Endothelial cell of umbilical vein (primary cell): ENCODE results near the gene CLCA4. TPM values are rescaled to one million over a fixed set of nuclear protein-coding genes. Genes with fewer than 3 reads are reported as not detected.

ENCODE experiments used
- BruUV-seq: library from RNA; stranded (reverse); fragments of 400-500 nt; replicated peaks from 2 replicates; lab custom pipeline; 2021; lab: Mats Ljungman, UMichigan
- CTCF ChIA-PET: fragments of 300-600, 350-600 bp; sonication (Branson Sonifier 250); formaldehyde crosslinking; loops from one replicate; lab custom pipeline; 2021; ENCODE audit warnings: antibody characterized with exemption, inconsistent platforms; lab: Charles Lee
- POLR2A ChIA-PET: fragments of 300-600, 350-600 bp; sonication (Branson Sonifier 250); formaldehyde crosslinking; loops from one replicate; lab custom pipeline; 2021; ENCODE audit warnings: antibody characterized with exemption, inconsistent platforms; lab: Charles Lee
- DNase-seq: peaks from one replicate; pipeline ENCODE4 v3.0.0-alpha.2; 2011; ENCODE audit warnings: low read depth, low spot score
- FAIRE-seq: peaks from 2 replicates; lab custom pipeline; 2011; peaks lifted over from hg19 to GRCh38; lab: Jason Lieb, UNC
- H2AFZ ChIP-seq: 2 replicates; pipeline ENCODE4 v1.6.0; 2012; ENCODE audit warnings: low read depth, low read length, control low read depth, inconsistent platforms
- H3K27ac ChIP-seq: 2 replicates; pipeline ENCODE4 v1.5.1; 2011; ENCODE audit warnings: low read depth, mild to moderate bottlenecking, control low read depth, low read length, moderate library complexity; ENCODE audit not compliant: insufficient read depth
- H3K27me3 ChIP-seq, 2 experiments: 2 replicates each; pipeline versions ENCODE4 v1.6.0 to v1.6.1; 2011; ENCODE audit warnings: low read length in 2 of 2, mixed read lengths in 1 of 2; ENCODE audit not compliant: control insufficient read depth in 2 of 2, insufficient read depth in 2 of 2
- H3K36me3 ChIP-seq, 2 experiments: 2 replicates in 1 of 2; 3 replicates in 1 of 2; pipeline ENCODE4 v1.5.1; 2011; ENCODE audit warnings: low read length in 2 of 2, mild to moderate bottlenecking in 1 of 2, moderate library complexity in 1 of 2; ENCODE audit not compliant: control insufficient read depth in 2 of 2, insufficient read depth in 2 of 2; ENCODE audit errors: extremely low read depth in 1 of 2
- H3K4me1 ChIP-seq: 3 replicates; pipeline ENCODE4 v1.5.1; 2011; ENCODE audit warnings: mild to moderate bottlenecking, low read length; ENCODE audit not compliant: control insufficient read depth, insufficient read depth; ENCODE audit errors: extremely low read depth
- H3K4me2 ChIP-seq: 2 replicates; pipeline ENCODE4 v1.6.1; 2011; ENCODE audit warnings: low read length, control low read depth, mixed read lengths; ENCODE audit not compliant: insufficient read depth
- H3K4me3 ChIP-seq, 3 experiments: fragments of 200-600 bp in 1 of 3; sonication (generic), shearing (Covaris generic) in 1 of 3; replicated peaks in 1 of 3; 2 replicates each; pipeline ENCODE4 v1.5.1; 2011 to 2016; ENCODE audit warnings: control low read depth in 3 of 3, low read length in 3 of 3, mild to moderate bottlenecking in 2 of 3, inconsistent platforms in 1 of 3, low read depth in 1 of 3, moderate library complexity in 1 of 3; ENCODE audit not compliant: insufficient read depth in 1 of 3
- H3K79me2 ChIP-seq: 2 replicates; pipeline ENCODE4 v1.6.0; 2012; ENCODE audit warnings: low read length, inconsistent platforms; ENCODE audit not compliant: control insufficient read depth, insufficient read depth
- H3K9ac ChIP-seq: replicated peaks from 2 replicates; pipeline ENCODE3; 2011; ENCODE audit warnings: low read length, control low read depth; ENCODE audit not compliant: insufficient read depth; ENCODE audit errors: extremely low read depth
- H3K9me1 ChIP-seq: replicated peaks from 3 replicates; pipeline ENCODE4 v1.6.0; 2011; ENCODE audit warnings: mild to moderate bottlenecking, low read length; ENCODE audit not compliant: control insufficient read depth, insufficient read depth; ENCODE audit errors: extremely low read depth
- H3K9me3 ChIP-seq: replicated peaks from 2 replicates; pipeline ENCODE4 v1.5.1; 2012; ENCODE audit warnings: low read length, inconsistent platforms; ENCODE audit not compliant: control insufficient read depth, insufficient read depth
- H4K20me1 ChIP-seq: replicated peaks from 2 replicates; pipeline ENCODE3; 2011; ENCODE audit warnings: mild to moderate bottlenecking, low read length; ENCODE audit not compliant: control insufficient read depth, insufficient read depth; ENCODE audit errors: extremely low read depth
- EZH2 ChIP-seq: IDR thresholded peaks from 2 replicates; pipeline ENCODE4 v1.6.1; 2012; ENCODE audit warnings: borderline replicate concordance, low read depth, mild to moderate bottlenecking, moderate library complexity, low read length, inconsistent platforms; ENCODE audit not compliant: severe bottlenecking
- FOS ChIP-seq: IDR thresholded peaks from 2 replicates; pipeline ENCODE4 v1.6.1; 2011; ENCODE audit warnings: mild to moderate bottlenecking, low read length, moderate library complexity, borderline replicate concordance; ENCODE audit not compliant: insufficient read depth
- GATA2 ChIP-seq: IDR thresholded peaks from 2 replicates; pipeline ENCODE4 v1.7.0; 2011; ENCODE audit warnings: low read depth, mild to moderate bottlenecking, moderate library complexity, mixed read lengths, low read length; ENCODE audit not compliant: insufficient read length, insufficient read depth
- JUN ChIP-seq: IDR thresholded peaks from 2 replicates; pipeline ENCODE4 v1.6.1; 2011; ENCODE audit warnings: borderline replicate concordance, low read depth; ENCODE audit not compliant: insufficient read length, insufficient read depth
- MAX ChIP-seq: IDR thresholded peaks from 2 replicates; pipeline ENCODE4 v1.6.1; 2011; ENCODE audit not compliant: insufficient read depth, insufficient read length
- MYC ChIP-seq: IDR thresholded peaks from one replicate; pipeline ENCODE4 v1.6.1; 2011; ENCODE audit warnings: mild to moderate bottlenecking, low read depth, low read length
- POLR2A ChIP-seq: IDR thresholded peaks from 2 replicates; pipeline ENCODE4 v1.6.1; 2012; ENCODE audit warnings: low read depth, mild to moderate bottlenecking, control low read depth, low read length
- POLR2AphosphoS5 ChIP-seq: IDR thresholded peaks from 2 replicates; pipeline ENCODE4 v1.6.1; 2012; ENCODE audit warnings: low read depth, mild to moderate bottlenecking, control low read depth, low read length, moderate library complexity; ENCODE audit not compliant: insufficient read depth
- dilution Hi-C: fragments of 300-500 bp; cut with MboI; formaldehyde crosslinking; loops from one replicate; pipeline ENCODE4 v1.15.0; 2019; ENCODE audit warnings: low sequenced_read_pairs; ENCODE audit not compliant: extremely low pct_ligation_motif_present
- intact Hi-C: fragments of 100-400 bp; cut with micrococcal nuclease; formaldehyde crosslinking; loops from one replicate; pipeline ENCODE4 v1.10.0; 2022
- polyA plus RNA-seq, 4 experiments: library from polyadenylated mRNA; depleted of rRNA in 3 of 4; stranded (reverse) in 3 of 4; unstranded in 1 of 4; fragments of >200 nt; gene quantifications; 2 replicates each; pipeline versions ENCODE4 v1.2.1 to v1.2.3, GENCODE V29; 2011 to 2012; ENCODE audit warnings: missing spikeins in 1 of 4
- total RNA-seq: library from RNA; stranded (reverse); gene quantifications from 2 replicates; pipeline ENCODE4 v1.2.3, GENCODE V29; 2021
- TF ChIP-seq, protein P1 (sequence below), 2 donors: IDR thresholded peaks; 1 replicate in 1 of 2; 2 replicates in 1 of 2; pipeline ENCODE4 v1.5.1; 2011; ENCODE audit warnings: low read length in 2 of 2, mild to moderate bottlenecking in 2 of 2, moderate library complexity in 2 of 2, control low read depth in 1 of 2, inconsistent platforms in 1 of 2, low read depth in 1 of 2; ENCODE audit not compliant: insufficient read depth in 1 of 2; ENCODE audit errors: extremely low read depth in 1 of 2

The CLCA4 gene
- total and polyA plus RNA-seq, 2 donors (not counting 3 experiments of a cell fraction or from before 2014, with no cell fraction given), result not detected

- TF ChIP-seq MYC (no peak), MAX (no peak), POLR2A (no peak), EZH2 (no peak), POLR2AphosphoS5 (no peak), FOS (no peak), JUN (no peak), GATA2 (no peak)
- TF ChIP-seq, protein P1, sequence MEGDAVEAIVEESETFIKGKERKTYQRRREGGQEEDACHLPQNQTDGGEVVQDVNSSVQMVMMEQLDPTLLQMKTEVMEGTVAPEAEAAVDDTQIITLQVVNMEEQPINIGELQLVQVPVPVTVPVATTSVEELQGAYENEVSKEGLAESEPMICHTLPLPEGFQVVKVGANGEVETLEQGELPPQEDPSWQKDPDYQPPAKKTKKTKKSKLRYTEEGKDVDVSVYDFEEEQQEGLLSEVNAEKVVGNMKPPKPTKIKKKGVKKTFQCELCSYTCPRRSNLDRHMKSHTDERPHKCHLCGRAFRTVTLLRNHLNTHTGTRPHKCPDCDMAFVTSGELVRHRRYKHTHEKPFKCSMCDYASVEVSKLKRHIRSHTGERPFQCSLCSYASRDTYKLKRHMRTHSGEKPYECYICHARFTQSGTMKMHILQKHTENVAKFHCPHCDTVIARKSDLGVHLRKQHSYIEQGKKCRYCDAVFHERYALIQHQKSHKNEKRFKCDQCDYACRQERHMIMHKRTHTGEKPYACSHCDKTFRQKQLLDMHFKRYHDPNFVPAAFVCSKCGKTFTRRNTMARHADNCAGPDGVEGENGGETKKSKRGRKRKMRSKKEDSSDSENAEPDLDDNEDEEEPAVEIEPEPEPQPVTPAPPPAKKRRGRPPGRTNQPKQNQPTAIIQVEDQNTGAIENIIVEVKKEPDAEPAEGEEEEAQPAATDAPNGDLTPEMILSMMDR (IDR thresholded peaks at IDR 0.05; ENCODE audit: extremely low read depth in 1 of 2, insufficient read depth in 1 of 2, low read depth in 1 of 2, low read length in 2 of 2), result no peak
- no peak overlapping the region for H3K4me2 ChIP-seq
- no peaks in the 10 kb centered on the region for H3K9me1 ChIP-seq
- ChIA-PET POLR2A (no interaction called here), CTCF (interaction anchor here (1.2 kb wide), 1 partner anchor 204 kb away, joined by 3 read pairs; no protein-coding TSS in a partner anchor)
- FAIRE-seq, result no peak
- no peak overlapping the region for H3K27ac ChIP-seq
- H3K27me3 ChIP-seq, result no peaks in the 10 kb centered on the region
- H3K9ac ChIP-seq, result no peak overlapping the region
- H3K4me1 ChIP-seq, result no peaks in the 10 kb centered on the region
- no TSS peak for BruUV-seq
- no peak overlapping the region for H3K4me3 ChIP-seq
- no peak overlapping the region for H2AFZ ChIP-seq
- H3K79me2 ChIP-seq, result no peaks in the 10 kb centered on the region
- no peak for DNase-seq
- no peaks in the 10 kb centered on the region for H3K36me3 ChIP-seq
- intact Hi-C loops (no loop called here), dilution Hi-C loops (no loop called here)
- no peaks in the 10 kb centered on the region for H3K9me3 ChIP-seq
- no peaks in the 10 kb centered on the region for H4K20me1 ChIP-seq
Measured at GRCh38 chr1:86537928-86538695, 8.8 kb upstream of the CLCA4 start.
